ENCODE data around the gene PRKCE.

Gene PRKCE

DNA sequence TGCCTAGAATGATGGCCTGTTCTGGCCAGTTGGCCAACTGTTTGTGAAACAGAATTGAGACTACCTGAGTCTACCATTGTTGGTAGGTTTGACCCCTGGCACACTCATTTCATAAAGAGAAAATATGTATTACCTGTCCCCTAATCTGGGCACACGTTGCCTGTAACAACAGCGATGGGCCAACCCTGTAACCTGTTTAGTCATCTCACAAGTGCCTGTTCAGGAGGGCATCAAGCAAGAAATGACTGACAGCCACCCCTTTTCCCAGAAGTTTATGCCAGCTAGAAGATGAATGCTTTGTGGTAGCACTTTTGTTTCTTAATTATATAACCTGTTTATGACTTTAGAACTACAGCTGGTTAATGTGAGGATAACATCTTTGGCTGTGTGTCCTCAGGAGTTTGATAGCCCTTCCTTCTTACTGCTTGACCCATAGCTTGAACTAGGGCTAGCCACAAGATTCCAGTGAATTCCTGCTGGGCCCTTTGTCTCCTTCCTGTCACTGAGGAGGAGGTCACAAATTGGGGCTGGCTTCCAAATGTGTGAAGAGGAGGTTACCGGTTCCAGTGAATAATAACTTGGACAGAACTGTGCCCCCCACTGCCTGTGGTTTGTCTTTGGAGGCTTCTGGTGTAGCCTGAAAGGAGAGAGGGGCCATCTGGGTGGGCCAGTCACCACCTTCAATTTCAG lies 371.8 kb downstream of the PRKCE start:
- FAIRE-seq (no peak), DNase-seq (ENCODE audit: insufficient read length, low spot score) (no peak)

DNA sequence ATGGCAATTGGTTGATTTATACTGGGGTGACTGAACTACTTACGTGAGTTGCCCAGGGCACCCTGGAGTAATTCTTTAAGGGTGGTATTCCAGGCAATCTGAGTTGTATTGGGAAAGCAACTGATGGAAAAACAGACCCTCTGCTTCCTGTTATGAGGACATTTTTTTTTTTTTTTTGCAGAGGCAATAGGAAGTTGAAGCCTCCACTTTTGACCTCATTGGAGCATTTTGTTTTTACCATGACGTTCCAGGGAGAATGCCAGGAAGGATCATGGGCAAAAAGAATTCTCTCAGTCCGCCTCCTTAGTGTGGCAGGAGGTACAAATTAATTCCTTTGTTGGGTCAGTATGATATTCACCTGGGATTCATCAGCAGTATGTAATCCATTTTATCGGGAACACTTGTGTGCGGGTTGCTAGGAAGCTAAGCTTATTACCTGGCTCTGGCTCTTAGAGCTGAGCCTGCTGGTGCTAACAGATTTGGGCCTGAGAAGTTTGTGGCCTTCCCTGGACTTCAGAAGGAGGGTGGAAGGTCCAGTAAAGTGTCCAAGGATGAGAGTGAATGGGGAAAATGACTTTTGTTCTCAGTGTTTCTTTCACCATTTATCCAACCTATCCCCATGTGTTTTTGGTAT lies 372.8 kb downstream of the PRKCE start:
- no peak for DNase-seq (ENCODE audit: insufficient read length, low spot score)
- no peak for FAIRE-seq

DNA sequence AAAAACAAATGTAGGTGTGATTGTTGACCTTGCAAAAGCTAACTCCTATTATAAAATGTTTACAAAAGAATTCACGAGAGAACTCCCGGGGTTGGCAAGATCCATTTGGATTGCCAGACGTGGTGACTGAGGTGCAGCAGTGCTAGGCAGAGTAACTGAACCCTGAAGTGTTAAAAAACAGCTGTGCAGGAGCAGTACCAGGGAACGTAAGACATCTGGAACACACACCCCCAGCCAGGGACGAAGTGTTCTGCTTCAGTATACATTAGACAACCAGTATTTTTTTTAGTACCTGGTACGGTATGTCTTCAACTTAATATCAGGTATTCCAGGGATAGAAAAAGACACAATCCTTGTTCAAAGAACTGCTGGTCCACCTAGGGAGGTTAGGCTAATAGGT lies 373.6 kb downstream of the PRKCE start:
- no peak for FAIRE-seq
- DNase-seq (ENCODE audit: insufficient read length, low spot score): no peak

DNA sequence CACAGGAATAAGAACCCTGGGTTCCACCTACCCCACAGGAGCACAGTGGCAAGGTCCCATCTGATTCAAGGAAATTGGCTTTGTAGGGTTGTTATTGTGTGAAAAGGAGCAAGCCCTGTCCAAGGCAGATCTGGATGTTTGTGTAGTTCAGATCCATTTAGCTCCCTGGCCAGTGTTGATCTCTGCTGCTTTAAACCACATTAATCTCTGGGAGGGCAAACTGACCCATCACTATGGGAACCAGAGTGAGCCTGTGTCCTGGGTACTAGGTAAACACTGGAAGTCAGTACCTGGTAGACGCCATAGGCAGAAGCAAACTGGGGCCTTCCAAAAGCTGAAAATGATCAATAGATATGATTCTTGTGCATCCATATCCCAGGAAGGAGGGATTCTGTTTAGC lies 374.2 kb downstream of the PRKCE start:
- DNase-seq (ENCODE audit: insufficient read length, low spot score) (no peak), FAIRE-seq (no peak)

DNA sequence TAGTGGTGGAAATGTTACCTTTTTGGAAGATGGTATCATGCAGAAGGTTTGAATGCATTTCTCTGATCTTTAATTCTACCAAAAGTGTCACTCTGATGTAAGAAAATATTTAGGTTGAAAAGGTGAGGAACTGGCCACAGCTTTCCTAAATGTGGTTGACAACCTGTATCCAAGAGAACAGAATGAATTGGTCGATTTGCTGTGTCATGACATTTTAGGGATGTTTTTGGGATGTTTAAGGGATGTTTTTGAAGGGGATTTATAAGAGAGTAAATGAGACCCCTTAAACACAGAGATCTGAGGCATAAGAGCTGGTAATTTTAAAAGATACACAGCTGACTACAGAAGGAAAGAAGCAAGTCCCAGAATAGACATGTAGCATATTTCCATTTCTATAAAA lies 375.0 kb downstream of the PRKCE start:
- no peak for DNase-seq (ENCODE audit: insufficient read length, low spot score)
- no peak for FAIRE-seq

DNA sequence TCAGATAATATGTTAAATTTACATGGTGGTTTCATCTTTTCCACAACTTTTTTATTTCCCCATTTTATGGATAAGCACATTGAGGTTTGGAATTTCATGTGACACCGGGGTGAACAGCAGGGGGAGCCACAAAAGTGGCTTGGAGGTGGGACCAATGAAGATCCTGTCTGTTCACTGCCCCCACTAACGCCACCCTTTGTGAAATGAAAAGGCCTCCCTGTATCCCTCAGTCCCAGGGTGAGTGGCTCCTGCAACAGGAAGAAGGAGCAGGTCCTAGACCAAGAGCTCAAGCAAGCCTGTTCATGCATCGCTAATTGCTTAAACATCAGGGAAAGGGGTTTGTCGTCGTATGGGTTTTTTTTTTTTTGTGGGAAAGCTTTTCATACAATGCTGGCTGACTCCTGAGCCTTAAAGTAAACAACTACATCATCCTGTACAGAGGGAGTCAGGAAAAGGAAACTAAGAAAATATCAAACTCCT lies 377.9 kb downstream of the PRKCE start:
- no peak for DNase-seq (ENCODE audit: insufficient read length, low spot score)
- no peak for FAIRE-seq

DNA sequence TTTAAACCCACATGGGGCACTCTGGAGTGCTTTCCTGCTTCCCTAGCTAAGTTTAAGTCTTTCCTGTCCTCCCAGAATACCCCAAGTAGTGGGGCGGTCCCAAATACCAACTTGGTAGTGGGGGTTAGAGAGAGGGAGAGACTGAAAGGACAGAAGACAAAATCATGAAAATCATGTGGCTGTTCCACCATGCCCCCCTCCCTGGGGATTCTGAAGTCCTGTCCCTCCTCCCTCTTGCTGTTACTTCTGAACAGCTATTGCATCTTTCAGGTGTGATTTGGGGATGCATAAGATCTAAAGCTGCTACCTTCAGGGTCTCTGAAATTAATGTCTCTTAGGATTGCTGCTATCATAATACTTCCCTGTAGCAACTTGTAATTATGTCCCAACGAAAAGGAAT lies 378.9 kb downstream of the PRKCE start:
- DNase-seq (ENCODE audit: insufficient read length, low spot score) (no peak), FAIRE-seq (no peak)

DNA sequence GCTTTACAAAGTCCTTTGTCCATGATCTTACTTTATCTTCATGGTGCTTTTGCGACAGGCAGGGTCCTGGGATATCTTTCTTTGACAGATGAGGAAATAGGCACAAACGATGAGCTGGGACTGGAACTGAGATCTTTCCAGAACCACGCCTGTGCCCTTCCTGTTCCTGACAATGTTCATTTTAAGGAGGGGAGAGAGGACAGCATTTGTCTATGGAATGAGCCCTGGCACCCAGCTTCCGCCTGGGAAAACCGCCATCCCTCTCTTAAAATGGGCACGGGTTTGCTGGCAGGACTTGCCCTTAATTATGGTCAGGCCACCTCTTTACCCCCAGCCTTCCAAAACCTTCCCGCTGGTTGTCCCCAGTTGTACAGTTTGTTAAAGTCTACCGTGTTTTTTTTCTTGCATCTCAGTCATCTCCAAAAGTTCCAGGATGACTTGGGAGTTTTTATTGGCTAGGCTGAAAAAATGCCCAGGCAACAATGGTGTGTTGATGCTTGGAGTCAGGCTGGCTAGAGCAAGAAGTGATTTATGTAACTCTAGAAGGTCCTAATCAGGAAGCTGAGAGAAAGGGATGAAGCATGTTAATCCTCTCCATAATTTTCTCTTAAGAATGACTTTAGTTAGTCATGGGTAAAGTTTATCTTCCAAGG lies 380.8 kb downstream of the PRKCE start:
- FAIRE-seq: no peak
- no peak for DNase-seq (ENCODE audit: insufficient read length, low spot score)

DNA sequence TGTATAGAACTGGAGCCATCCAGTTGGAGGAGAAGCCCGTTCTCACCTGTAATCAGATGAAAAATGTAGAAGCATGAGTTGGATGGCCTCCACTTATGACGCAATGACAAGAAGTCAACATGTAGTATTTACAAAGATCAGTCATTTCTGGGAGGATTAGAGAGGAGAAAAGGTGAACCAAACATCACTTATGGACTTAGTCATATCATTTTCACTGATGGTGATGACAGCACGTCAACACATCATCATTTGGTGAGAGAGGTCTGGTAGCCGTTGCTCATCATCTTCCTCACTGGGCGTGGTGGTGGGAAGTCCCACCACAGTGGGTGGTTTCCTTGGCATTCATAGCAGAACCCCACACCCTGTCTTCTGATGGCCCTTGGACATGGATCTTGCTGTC lies 381.5 kb downstream of the PRKCE start:
- no peak for FAIRE-seq
- no peak for DNase-seq (ENCODE audit: insufficient read length, low spot score)

DNA sequence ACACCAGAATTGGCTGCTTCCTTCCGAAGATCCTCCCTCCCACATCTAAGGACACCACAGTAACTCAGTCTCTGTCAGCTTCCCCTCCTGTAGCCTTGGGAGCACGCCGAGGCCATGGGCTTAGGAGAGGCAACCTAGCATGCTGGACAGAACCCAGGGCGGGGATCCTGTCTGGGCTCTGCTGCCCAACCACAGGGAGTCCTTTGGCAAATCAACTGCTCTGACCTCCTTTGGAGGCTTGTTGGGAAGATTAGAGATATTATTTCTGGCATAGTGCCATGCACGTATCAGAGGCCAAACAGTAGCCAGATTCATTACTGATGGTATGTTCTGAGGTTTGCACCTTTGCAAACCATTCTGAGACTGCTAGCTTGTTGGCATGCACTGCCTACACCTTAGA lies 383.1 kb downstream of the PRKCE start:
- DNase-seq (ENCODE audit: insufficient read length, low spot score): no peak
- FAIRE-seq: no peak

DNA sequence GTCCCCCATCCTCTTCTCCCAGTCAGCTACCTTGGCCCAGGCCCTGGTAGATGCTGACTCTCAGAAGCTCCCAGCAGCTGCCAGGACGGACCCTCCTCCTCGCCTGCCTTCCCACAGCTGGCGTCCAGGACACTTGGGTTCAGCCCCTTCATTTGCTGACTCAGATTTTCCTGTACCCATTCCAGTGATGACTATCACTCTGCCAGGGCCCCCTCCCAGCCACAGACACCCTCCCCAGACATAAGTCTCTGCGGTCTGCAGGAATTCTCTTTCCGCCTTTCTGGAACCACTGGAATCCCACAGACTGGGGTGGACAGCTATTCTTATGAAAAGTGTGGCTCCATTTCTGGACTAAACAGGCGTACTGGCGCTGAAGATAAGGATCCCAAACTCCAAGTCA lies 385.5 kb downstream of the PRKCE start:
- no peak for FAIRE-seq

DNA sequence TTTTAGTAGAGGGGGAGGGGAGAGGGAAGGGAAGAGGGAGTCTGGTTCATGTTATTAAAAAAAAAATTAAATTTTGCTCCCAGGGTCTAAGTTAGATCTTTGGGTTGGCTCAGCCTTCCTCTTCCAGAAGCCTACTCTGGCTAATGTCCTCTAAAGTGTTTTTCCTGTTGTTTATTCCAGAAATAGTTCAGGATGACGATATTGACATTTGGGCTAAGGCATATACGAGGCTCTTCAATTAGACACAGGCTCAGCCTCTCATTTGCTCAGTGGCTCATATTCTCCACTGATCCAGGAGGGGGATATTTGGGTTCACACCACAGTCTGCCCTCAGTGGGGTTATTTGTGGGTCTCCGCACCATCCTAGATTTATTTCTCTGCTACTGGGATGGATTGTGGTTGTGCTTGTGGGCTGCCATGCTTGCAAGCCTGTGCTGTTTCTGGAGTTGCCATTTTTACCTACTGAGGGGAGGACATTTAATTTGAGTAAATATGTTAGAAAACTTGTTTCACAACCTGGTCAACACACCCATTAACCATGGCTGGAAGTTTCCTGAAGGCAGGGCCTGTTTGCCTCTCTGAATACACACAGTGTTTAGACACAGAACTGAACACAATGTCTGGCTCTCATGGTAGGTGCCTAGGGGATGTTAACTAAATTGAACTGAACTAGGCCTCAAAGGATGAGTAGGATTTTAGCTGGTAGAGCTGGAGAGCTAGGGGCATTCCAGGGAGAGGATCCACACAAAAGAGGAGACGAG lies 388.2 kb downstream of the PRKCE start:
- FAIRE-seq (no peak), DNase-seq (ENCODE audit: insufficient read length, low spot score) (no peak)

More for the DNA sequence above, 385.5 kb downstream of the PRKCE start:
- no peak for DNase-seq (ENCODE audit: insufficient read length, low spot score)

DNA sequence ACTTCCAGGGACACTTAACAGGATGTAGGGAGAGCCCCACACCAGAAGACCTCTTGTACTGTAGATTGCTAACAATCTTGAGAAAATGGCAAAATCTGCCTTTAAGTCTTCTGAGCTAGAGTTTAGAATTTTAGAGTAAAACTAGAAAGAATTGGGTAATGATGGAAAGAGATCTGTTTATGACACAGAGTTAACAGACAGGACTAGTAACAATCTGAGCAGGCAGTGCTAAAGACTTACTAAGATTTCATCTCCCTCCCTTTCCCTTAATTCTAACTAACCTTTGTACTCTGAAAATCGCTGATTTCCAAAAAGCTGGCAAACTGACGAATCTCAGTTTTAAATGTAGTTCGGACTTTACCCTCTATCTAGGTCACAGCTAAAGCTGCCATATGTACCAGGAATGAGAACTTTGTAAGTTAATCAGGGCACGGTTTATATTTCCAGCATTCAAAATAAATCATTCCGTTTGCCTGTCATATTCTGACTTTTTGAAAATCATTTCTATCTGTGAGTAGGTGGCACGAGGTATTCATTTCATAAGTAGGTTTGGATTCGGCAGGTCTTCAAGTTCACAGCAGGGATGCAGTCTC lies 389.2 kb downstream of the PRKCE start:
- no peak for DNase-seq (ENCODE audit: insufficient read length, low spot score)
- no peak for FAIRE-seq

DNA sequence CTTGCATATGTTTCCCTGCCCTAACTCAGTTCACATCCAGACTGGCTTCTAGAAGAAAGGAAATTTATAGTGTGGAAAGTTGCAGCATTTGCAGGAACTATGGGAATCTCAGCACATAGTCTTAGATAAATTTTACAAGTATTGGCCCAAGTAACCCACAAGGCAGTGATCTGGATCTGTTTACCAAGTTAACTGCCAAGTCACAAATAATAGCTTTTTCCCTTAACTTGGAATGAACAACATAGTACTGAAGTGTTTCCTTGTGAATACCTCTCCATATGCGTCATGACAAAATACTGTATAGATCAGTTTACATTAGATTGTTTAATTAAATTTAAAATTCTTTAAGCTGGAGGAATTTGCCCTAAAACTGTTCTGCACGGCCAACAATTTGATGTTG lies 390.0 kb downstream of the PRKCE start:
- FAIRE-seq: no peak

DNA sequence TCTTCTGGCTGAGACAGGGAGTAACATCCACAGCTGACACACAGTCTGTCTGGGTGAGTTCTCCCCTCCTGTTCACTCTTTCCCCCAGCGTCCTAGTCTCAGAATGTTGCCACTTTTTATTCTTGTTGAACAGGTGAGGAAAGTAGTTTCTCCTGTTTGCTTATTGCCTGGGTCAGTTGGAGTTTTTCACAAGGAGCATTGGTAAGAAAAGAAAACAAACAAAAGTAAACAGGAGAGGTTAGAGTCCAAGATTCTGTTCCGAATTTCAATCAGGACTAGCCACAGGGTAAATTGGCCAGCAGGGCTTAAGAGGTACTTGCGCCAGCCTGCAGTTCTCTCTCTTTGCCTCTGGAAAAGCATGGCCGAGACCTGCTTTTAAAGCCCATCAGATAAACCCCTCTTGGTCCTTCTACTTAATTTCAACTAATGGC lies 390.7 kb downstream of the PRKCE start:
- FAIRE-seq (no peak), DNase-seq (ENCODE audit: insufficient read length, low spot score) (no peak)

More for the DNA sequence above, 390.0 kb downstream of the PRKCE start:
- no peak for DNase-seq (ENCODE audit: insufficient read length, low spot score)

DNA sequence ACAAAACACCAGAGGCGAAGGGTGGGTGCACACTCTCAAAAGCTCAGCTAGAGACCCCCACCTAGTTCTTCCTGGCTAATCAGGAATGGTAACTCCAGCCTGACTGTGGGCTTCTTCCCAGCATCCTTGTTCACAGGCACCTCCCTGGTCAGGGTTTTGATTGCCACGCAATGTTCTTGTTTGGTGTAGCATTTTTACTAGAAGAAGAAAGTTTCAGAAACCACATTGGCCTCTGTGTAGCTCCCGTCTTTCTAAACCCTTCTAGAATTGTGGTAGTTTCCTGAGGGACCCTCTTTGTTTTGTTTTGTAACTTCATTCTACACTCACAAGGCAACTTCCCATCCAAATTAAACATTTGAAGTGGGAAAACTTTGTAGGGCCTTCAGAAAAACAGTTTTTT lies 391.2 kb downstream of the PRKCE start:
- FAIRE-seq: no peak
- no peak for DNase-seq (ENCODE audit: insufficient read length, low spot score)

DNA sequence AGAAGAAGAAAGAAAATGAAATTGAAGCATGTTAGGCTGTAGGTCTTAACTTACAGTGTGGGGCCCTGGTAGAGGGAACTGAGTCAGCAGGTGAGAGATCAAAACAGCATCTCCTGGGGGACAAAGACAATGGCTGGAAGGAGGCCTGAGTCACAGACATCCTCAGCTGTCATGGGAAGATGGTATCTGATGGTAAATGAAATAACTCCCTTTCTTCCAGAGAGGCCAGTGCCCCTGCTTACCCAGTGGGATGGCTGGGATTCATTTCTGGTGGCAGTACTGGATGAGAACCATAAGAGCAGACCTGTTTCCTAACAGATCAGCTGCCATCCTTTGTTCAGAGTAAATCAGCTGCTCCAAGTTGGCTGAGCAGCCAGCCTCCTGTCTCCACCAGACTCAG lies 394.4 kb downstream of the PRKCE start:
- DNase-seq (ENCODE audit: insufficient read length, low spot score) (no peak), FAIRE-seq (no peak)

DNA sequence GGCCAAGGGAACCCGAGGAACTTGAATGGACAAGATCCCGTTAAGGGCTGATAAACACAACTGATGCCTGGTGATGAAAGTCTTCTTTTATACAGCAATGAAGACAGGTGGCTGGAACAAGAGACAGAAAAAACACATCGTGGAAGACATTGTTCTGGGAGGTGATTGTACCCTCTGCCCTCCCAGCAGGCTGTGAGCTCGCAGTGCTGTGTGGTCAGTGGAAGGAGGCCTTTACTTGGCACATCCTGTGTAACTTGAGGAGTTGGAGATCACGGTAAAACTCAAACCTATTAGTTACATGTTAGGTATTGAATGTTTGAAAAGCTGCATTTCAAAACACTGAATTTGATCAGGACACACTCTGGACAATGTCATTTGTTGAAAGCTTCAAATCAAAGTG lies 395.8 kb downstream of the PRKCE start:
- no peak for DNase-seq (ENCODE audit: insufficient read length, low spot score)
- FAIRE-seq: no peak

DNA sequence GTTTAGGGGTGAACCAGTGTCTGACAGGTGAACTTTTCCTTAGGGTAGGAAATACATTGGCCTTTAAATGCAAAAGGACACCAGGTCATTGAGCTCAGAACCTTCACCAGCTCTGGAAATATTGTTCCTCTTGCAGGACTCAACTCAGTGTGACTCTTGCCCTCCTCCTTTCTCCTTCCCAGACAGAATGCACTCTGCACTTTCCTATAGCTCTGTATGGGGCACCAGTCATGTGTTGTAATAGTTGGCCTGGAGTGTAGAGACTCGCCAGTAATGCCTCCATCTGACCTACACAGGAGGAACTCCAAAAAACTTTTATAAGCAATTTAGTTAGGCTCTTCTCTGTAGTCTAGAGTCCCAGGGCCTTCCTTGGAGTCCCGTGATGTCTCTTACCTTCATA lies 397.2 kb downstream of the PRKCE start:
- no peak for FAIRE-seq
- no peak for DNase-seq (ENCODE audit: insufficient read length, low spot score)

DNA sequence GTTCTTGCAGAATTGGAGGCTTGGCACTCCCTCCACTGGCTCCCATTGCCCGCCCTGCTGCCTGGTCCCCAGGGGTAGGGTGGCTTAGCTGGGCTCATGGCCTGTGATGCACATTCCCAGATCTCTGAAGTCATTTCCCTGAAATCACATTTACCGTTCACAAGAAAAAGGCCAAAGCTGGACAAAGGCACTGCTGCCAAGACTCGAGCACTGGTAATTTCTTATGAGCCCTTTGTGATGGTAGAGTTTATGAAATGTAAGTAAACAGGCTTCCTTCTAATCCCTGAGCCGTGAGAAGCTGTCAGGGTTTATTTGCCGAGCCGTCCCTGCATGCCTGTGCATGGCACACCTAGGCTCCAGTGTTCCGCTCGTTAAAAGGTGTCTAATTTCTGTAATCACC lies 398.6 kb downstream of the PRKCE start:
- DNase-seq (ENCODE audit: insufficient read length, low spot score): no peak

DNA sequence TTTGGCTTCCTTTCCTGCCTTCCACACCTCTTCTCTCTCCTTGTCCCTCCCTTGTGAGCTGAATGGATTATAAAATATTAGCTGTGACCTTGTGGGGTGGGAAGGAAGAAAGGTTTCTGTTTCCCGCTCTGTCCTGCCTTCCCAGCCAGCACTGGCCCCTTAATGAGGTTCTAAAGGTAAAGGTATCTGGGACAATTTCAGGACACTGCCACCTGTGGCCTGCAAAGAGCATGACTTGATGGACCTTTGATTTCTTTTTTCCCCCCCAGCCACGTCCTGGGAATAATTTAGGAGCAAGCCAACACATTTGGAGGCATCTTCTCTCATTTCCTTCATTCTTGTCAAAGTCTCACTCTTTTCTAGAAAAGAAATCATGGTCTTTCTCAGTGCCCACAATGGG lies 399.0 kb downstream of the PRKCE start:
- DNase-seq (ENCODE audit: insufficient read length, low spot score): no peak

More for the DNA sequence above, 398.6 kb downstream of the PRKCE start:
- FAIRE-seq: no peak

More for the DNA sequence above, 399.0 kb downstream of the PRKCE start:
- FAIRE-seq: no peak
